ENCODE results near the gene APLF. TPM values are rescaled to one million over a fixed set of nuclear protein-coding genes. Genes with fewer than 3 reads are reported as not detected.

Gene APLF
- total and polyA plus RNA-seq, 2 donors from 2014 or later: 0.95 to 5.9 TPM

GRCh38 chr2:68432696-68433658 lies 34.4 kb upstream of the APLF start:
- no peak overlapping the region for H3K9ac ChIP-seq (ENCODE audit: low read length in 3 of 3)
- H3K4me3 ChIP-seq (ENCODE audit: low read length in 3 of 3): no peak overlapping the region
- H3K27ac ChIP-seq (ENCODE audit: low read depth in 2 of 2, low read length in 2 of 2): no peak overlapping the region
- H3K4me1 ChIP-seq (ENCODE audit: control insufficient read depth in 2 of 3, insufficient read depth in 2 of 3, low read depth in 1 of 3, low read length in 3 of 3): peaks cover 0 to 4% (median 0%) of the 10 kb centered on the region in 3 donors
- no peaks in the 10 kb centered on the region for H3K9me3 ChIP-seq (ENCODE audit: control insufficient read depth in 2 of 3, insufficient read depth in 1 of 3, low read length in 3 of 3)
- no peaks in the 10 kb centered on the region for H3K27me3 ChIP-seq (ENCODE audit: control insufficient read depth, insufficient read depth, low read length)
- DNase-seq (no peak), FAIRE-seq (no peak)
- TF ChIP-seq, protein P1, sequence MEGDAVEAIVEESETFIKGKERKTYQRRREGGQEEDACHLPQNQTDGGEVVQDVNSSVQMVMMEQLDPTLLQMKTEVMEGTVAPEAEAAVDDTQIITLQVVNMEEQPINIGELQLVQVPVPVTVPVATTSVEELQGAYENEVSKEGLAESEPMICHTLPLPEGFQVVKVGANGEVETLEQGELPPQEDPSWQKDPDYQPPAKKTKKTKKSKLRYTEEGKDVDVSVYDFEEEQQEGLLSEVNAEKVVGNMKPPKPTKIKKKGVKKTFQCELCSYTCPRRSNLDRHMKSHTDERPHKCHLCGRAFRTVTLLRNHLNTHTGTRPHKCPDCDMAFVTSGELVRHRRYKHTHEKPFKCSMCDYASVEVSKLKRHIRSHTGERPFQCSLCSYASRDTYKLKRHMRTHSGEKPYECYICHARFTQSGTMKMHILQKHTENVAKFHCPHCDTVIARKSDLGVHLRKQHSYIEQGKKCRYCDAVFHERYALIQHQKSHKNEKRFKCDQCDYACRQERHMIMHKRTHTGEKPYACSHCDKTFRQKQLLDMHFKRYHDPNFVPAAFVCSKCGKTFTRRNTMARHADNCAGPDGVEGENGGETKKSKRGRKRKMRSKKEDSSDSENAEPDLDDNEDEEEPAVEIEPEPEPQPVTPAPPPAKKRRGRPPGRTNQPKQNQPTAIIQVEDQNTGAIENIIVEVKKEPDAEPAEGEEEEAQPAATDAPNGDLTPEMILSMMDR (IDR thresholded peaks at IDR 0.05; ENCODE audit: borderline replicate concordance, extremely low read depth, insufficient read depth): no peak
- intact Hi-C loops (cut with DNase I): no loop called here
- no peaks in the 10 kb centered on the region for H3K36me3 ChIP-seq (ENCODE audit: control insufficient read depth in 2 of 3, insufficient read depth in 3 of 3, low read length in 3 of 3)

- Histone ChIP-seq H3K27ac (ENCODE audit: low read depth in 2 of 2, low read length in 2 of 2) (no peak overlapping the region), H3K9me3 (ENCODE audit: control insufficient read depth in 2 of 3, insufficient read depth in 1 of 3, low read length in 3 of 3) (no peaks in the 10 kb centered on the region), H3K9ac (ENCODE audit: low read length in 3 of 3) (no peak overlapping the region), H3K4me3 (ENCODE audit: low read length in 3 of 3) (no peak overlapping the region), H3K4me1 (ENCODE audit: control insufficient read depth in 2 of 3, insufficient read depth in 2 of 3, low read depth in 1 of 3, low read length in 3 of 3) (peaks cover 0 to 4% (median 0%) of the 10 kb centered on the region in 3 donors), H3K27me3 (ENCODE audit: control insufficient read depth, insufficient read depth, low read length) (no peaks in the 10 kb centered on the region), H3K36me3 (ENCODE audit: control insufficient read depth in 2 of 3, insufficient read depth in 3 of 3, low read length in 3 of 3) (no peaks in the 10 kb centered on the region)
- TF ChIP-seq, protein P1 (IDR thresholded peaks at IDR 0.05; ENCODE audit: borderline replicate concordance, extremely low read depth, insufficient read depth): no peak
- intact Hi-C loops (cut with DNase I): loop anchor here (5.0 kb wide), 1 partner anchor 308 kb away; no protein-coding TSS in a partner anchor
- DNase-seq (no peak), FAIRE-seq (no peak)
Observed at GRCh38 chr2:68434981-68435380, 32.4 kb upstream of the APLF start.

GRCh38 chr2:68435615-68436014 lies 31.8 kb upstream of the APLF start:
- H3K4me1 ChIP-seq (ENCODE audit: control insufficient read depth in 2 of 3, insufficient read depth in 2 of 3, low read depth in 1 of 3, low read length in 3 of 3): peaks cover 0 to 4% (median 0%) of the 10 kb centered on the region in 3 donors
- FAIRE-seq: no peak
- intact Hi-C loops (cut with DNase I): loop anchor here (5.0 kb wide), 1 partner anchor 308 kb away; no protein-coding TSS in a partner anchor
- H3K36me3 ChIP-seq (ENCODE audit: control insufficient read depth in 2 of 3, insufficient read depth in 3 of 3, low read length in 3 of 3): no peaks in the 10 kb centered on the region
- H3K27me3 ChIP-seq (ENCODE audit: control insufficient read depth, insufficient read depth, low read length): no peaks in the 10 kb centered on the region
- TF ChIP-seq, protein P1 (IDR thresholded peaks at IDR 0.05; ENCODE audit: borderline replicate concordance, extremely low read depth, insufficient read depth): no peak
- no peaks in the 10 kb centered on the region for H3K9me3 ChIP-seq (ENCODE audit: control insufficient read depth in 2 of 3, insufficient read depth in 1 of 3, low read length in 3 of 3)
- no peak overlapping the region for H3K4me3 ChIP-seq (ENCODE audit: low read length in 3 of 3)
- DNase-seq: no peak
- no peak overlapping the region for H3K27ac ChIP-seq (ENCODE audit: low read depth in 2 of 2, low read length in 2 of 2)
- no peak overlapping the region for H3K9ac ChIP-seq (ENCODE audit: low read length in 3 of 3)
